Stimulated activated CD8-positive, alpha-beta memory T cell treated with anti-CD3 and anti-CD28 coated beads, Interleukin-15, amount 100 ng/mL, for 4 hours (primary cell): ENCODE measurements around the gene GRID1.
A peak's percentile ranks its signal among the peaks of the same experiment; 100 is the strongest.
"Not testable (repeated sequence)": the region's sequence is repeated elsewhere in the genome, so short reads cannot be mapped to it uniquely, and the experiment has no call there.

ENCODE experiments used
- DNase-seq, 2 donors: peaks; one replicate each; pipeline ENCODE4 v3.0.0-alpha.2; 2020; ENCODE audit warnings: low read depth in 2 of 2

The GRID1 gene

GRCh38 chr10:86391986-86392722, 25.6 kb upstream of the GRID1 start:
- no peak for DNase-seq

DNA sequence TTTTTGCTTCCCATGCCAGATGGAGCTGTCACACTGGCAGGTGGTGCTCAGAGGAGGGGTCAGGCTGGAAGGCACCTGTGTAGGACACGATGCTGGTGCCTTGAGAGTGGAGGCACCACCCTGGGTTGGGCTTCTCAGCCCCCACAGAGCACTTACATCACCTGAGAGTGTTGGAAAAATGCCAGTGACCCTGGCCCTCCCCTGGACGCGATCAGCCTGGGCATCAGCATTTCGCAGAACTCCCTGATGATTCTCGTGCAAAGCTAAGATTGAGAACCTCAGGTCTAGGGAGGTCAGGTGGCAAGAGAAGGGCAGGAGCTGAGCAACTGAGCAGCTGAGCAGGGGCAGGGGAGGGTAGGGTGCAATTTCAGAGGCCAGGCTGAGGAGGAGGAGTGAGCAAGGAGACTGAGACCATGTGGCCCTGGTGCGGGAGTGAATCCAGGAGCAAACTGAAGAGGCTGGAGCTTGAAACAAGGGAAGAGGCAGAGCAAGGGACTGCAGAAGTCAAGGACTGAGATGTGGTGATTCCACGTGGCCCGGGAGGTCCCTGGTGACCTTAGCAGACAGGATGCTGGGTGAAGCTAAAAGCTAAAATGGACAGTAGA, 24.7 kb upstream of the GRID1 start:
- no peak for DNase-seq

GRCh38 chr10:86390337-86391120, 23.9 kb upstream of the GRID1 start:
- no peak for DNase-seq

DNA sequence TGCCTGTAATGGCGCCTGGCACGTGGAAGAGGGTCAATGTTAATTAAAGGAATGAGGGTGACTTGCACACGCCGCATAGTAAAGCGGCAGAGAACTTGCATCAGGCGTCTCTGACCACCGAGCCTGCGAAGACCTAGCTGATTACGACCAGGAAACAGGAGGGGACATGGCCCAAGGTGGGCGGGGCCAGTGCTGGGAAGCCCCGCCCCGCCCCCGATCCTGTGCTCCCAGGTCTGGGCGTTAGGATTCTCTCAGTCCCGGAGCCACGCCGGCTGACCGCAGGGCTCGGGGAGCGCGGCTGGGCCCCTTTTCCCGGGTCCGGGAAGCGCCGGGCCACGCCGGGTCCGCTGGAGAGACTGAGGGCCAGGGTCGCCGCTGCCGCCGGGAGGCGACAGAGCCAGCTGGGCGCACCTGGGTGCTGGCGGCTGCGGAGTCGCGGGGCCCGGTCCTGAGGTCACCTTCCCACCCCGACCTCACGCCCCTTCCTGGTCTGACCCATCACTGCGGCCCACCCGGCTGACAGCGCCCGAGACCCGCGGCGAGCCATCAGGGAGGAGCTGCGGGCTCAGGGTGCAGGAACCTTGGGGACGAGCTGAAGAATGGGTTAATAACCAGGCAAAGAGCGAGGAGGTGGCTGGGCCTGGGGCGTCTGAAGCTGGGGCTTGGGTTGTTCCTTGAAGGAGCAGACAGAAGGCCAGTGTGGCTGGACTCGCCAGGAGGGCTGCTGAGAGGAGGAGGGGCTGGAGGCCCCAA, 23.0 kb upstream of the GRID1 start:
- DNase-seq: no peak

- DNase-seq: not testable (repeated sequence)
Measured at GRCh38 chr10:86389109-86389440, 22.5 kb upstream of the GRID1 start.

DNA sequence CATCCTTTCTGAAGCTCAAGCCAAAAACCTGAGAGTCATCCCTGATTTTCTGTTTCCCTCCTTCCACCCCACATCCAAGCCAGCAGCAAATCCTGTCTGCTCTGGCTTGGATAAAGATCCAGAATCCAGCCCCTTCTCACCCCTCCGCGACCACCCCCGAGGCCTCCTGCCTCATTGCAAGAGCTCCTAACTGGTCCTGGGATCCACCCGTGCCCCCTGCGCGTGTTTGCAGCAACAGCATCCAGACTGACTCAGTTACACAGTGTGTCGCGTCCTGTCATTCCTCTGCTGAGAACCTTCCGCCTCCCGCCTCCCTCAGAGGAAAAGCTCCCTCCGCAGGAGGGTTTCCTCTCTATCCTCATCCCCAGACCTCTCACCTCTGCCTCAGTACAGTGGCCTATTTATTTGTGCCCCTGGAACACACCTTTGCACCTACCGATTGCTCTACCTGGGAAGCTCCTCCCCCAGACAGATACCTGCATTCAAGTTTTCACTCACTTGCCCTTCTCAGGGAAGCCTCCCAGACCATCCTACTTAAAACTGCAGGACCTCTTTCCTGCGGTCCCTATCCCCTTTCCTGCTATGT, 21.6 kb upstream of the GRID1 start:
- no peak for DNase-seq

DNA sequence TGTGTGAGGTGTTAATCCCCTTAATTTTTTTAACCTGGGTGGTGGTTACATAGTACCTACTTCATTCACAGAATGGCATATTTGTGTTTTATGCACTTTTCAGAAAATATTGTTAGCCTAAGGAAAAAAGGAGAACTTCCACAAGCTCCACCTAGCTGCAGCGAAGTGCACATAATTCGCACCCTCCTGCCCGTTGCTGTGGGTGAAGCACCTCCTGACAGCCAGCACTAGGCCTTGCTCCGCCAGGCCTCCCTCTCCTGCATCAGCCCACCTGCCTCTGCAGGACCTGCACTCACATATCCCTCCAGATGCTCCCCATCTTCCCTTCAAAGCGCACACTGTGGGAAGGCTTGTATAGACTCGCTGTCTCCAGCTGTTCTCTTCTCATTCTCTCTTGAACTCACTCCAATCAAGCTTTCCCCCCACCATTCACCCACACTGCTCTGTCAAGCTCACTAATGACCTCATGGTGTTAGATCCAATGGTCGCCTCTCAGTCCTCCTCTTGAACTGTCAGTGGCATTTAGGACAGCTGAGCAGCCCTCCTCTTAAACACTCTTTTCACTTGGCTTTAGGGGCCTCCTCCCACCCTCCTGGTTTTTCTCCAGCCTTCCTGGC, 20.7 kb upstream of the GRID1 start:
- no peak for DNase-seq

DNA sequence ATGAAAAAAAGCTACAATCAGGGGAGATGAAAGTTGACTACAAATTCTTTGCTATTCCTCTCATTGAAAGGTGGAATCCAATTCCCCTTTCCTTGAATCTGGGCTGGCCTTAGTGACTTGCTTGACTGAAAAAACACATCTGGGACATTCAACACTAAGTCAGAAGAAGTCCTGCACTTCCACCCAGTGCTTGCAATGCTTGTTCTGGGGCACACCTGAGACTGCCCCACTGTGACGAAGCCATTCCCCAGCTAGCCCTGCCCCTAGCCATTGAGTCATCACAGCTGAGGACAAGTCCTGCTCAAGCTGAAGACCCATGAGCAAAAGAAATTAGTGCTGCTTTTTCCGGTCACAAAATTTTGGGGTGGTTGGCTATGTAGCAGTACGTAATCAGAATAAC, 19.2 kb upstream of the GRID1 start:
- DNase-seq: no peak

DNA sequence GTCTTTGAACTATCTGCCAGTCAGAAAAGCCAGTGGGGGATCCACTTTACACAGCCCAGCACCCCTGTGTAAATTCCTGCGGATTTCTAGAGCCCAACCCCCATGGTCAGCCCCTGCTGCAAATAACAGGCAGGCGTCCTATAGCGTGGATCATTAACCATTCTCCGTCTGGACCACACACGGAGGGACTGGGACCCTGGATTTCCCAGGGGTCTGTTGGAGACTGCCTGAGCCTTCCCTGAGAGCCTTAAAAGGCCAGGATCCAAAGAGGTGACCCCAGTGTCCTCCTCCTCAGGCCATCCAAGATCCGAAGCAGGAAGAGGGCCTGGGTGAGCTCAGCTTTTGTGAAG, 11.2 kb upstream of the GRID1 start:
- DNase-seq: no peak

DNA sequence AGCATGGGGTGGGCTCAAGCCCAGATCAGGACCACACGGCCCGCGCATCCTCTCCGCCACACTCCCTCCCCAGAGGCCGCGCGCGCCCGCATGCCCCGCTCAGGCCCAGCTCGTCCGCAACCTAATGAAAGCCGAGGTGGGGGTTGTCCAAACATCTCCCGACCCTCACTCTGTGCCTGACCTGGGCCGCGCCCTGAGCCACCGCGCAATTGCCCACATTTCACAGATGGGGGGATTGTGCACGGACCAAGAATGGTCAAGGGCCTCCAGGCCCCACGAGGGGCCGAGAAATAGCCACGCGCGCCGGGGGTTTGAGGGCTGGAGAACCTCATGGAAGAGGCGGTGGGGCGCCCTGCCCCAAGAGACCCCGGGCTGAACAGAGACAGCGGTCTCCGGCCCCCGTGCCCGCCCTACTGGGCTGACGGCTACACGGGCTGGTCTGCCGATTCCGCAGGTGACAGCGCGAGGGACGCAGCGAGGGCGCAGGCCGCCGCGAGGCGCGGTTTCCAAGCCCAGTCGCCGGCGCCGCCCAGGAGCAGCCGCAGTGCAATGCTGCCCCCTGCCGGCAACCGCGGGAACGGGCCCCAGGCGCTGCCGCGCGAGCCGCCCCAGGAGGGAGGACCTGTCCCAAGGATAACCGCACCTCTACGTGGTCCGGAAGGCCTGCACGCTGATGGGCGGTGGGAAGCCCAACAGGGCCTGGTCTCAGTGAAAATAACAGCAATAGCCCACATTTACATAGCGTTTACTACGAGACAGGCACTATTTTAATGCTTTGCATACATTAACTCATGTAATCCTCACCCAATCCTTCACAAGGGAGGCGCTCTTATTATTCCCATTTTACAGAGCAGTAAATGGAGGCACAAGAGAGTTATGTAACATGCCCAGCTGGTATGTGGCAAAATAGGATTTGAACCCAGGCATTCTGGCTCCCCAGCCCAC, 10.5 kb upstream of the GRID1 start:
- DNase-seq: peak; percentile 55 to 63

DNA sequence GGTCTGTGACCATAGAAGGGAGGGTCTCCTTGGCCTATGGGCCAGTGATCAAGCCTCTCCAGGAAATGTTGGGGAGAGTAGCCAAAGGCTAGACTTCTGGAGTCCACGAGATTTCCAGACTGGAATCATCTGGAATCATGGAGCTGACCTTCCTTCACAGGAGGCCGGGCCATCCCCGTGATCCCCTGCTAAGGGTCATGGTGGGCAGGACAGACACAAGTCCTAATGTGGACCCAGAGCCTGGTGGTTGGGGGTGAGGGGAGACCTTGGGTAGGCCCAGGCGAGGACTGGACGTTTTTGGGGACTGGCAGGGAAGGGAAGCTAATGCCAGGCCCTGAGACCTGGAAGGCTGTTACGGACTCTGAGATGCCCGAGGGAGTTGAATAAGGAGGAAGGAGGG, 9.8 kb upstream of the GRID1 start:
- no peak for DNase-seq

DNA sequence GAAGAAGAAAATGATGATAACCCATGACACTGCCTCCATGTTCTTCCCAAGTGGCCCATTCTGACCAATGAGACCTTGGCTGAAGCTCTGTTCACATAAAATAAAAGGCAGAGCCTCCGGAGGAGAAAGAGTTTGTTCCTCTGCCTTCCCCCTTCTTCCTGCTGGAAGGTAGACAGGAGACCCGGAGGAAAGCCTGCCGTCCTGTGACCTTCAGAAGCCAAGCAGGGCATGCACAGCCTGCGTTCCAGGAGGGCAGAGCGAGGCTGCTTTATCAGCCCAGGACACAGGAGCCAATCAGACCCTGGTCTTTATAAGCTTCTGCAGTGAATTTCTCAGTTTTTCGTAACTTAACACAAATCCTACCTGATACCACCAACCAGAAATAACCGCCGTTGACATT, 8.6 kb upstream of the GRID1 start:
- DNase-seq: no peak

- DNase-seq: no peak
Measured at GRCh38 chr10:86374664-86375063, 8.1 kb upstream of the GRID1 start.

DNA sequence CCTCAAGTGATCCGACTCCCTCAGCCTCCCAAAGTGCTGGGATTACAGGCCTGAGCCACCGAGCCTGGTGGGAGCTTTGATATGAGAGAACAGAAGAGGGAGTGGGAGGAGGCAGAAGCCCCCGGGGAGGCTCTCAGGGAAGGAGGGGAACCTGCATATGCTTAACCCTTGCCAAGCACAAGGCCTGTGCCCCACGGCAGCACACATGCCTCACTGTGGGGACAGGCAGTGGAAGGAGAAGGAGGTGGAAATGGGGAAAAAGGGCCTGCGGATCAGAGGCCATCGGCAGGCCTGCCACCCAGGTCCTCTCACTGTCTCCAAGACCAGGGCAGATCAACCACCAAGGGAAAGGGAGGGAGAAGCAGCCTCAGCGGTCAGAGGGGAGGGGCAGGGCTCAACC, 7.2 kb upstream of the GRID1 start:
- no peak for DNase-seq

DNA sequence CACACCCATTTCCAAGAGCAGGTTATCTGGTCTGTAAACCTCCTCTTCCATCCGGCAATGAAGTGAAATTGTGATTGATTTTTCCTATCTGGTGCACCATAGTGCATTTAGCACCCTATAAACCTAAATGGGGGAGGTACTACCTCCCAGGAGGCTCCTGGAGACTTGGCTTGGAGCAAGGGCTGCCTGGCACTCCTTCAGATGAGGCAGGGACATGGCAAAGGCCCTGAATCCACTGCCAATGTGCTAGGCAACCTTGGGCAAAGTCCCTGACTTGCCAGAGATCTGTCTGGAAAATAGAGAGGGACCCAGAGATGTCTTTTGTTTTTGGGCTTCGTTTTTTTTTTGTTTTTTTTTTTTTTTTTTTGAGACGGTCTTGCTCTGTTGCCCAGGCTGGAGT, 6.7 kb upstream of the GRID1 start:
- no peak for DNase-seq

DNA sequence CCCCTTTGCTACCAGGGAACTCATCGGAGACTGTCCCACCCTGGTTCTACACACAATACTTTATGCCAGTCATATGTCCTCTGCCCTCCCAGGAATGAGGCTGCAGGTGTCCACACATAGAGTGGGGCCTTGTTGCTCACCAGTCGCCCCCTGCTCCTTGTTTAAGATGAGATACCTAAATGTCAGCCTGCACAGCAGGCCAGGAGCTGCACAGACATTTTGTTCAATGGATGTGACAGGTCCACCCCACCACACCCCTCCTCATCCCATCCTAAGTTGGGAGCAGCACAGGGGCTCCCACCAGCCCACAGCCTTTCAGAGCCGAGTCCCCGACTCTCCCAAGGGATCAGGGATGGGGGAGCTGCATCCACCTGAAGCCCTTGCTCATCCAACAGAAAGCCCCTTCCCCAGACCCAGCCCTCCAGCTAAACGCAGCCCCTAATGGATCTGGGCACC, 6.2 kb upstream of the GRID1 start:
- no peak for DNase-seq

GRCh38 chr10:86372119-86372783, 5.7 kb upstream of the GRID1 start:
- no peak for DNase-seq

DNA sequence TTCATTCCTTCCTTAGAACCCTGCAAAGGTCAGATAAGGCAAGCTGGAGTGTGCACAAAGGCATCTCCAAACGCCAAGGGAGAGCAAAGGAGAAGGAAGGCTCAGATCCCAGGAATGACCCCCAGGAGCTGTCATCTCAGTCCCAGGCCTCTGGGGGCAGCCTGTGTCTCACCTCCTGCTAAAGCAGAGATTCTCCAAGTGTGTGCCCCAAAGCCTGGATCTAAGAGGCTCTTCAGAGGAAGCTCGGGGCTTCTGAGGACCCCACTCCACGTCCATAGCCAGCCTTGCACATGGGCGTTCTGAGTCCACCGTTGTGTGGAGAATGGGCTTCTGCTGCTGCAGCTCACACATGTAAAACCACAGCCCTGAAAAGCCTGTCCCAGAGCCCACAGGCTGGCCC, 5.1 kb upstream of the GRID1 start:
- no peak for DNase-seq

GRCh38 chr10:86371116-86371515, 4.5 kb upstream of the GRID1 start:
- DNase-seq: no peak

DNA sequence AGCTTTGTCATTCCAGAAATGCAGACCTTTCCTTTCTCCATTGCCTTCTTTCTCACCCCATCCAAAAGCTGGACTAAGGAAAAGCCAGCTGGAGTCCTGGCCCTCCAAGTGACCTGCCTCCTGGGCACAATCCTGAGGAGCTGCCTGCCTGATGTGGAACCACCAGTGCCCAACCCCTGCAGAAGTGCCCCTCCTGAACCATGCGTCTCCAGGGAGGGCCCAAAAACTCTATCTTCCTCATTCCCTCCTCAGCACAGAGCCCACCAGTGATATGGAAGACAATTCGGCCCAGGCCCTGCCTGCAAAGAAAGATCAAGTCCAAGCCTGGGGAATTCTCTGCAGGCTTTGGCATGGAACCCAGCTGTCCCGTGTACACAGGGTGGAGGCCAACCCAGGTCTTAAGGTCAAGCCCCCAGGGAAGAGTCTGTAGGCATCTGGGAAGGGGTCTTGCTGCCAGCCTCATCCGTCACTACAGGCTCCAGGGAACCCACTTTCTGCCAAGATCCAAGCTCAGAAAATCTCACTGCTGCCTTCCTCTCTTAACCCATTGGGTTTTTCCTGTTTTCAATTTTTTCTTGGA, 3.5 kb upstream of the GRID1 start:
- no peak for DNase-seq
